GM18498 (cell line): ENCODE results near the gene MUC21.
"Not testable (repeated sequence)": the region's sequence is repeated elsewhere in the genome, so short reads cannot be mapped to it uniquely, and the experiment has no call there.

Experiments used
- ATAC-seq: cut with Tn5 transposase; IDR thresholded peaks from one replicate; pipeline ENCODE4 v1.9.1; 2021; ENCODE audit warnings: mild to moderate bottlenecking, moderate library complexity; ENCODE audit not compliant: unreplicated experiment

Gene MUC21

GRCh38 chr6:31005249-31006020 lies 21.9 kb downstream of the MUC21 start:
- ATAC-seq = no peak

GRCh38 chr6:31007694-31008093 lies 24.2 kb downstream of the MUC21 start:
- ATAC-seq = no peak

- ATAC-seq = no peak
These were observed 24.6 kb downstream of the MUC21 start for GRCh38 chr6:31008165-31008564.

- no peak for ATAC-seq
These were observed 26.2 kb downstream of the MUC21 start for GRCh38 chr6:31009731-31010130.

GRCh38 chr6:31010393-31011060 lies 27.0 kb downstream of the MUC21 start, which contains the start of gene MUC22:
Gene MUC22, plus strand, starts transcription at chr6:31010474. Its CDS starts 233 bp downstream, at chr6:31010707.
- no peak for ATAC-seq

GRCh38 chr6:31011153-31011552 lies 27.6 kb downstream of the MUC21 start:
- no peak for ATAC-seq

GRCh38 chr6:31016659-31017299 lies 33.3 kb downstream of the MUC21 start:
- no peak for ATAC-seq

GRCh38 chr6:31017436-31017835 lies 33.9 kb downstream of the MUC21 start:
- not testable (repeated sequence) for ATAC-seq

GRCh38 chr6:31020057-31020456 lies 36.5 kb downstream of the MUC21 start:
- ATAC-seq = no peak

- ATAC-seq = not testable (repeated sequence)
These were observed 37.2 kb downstream of the MUC21 start for GRCh38 chr6:31020631-31021255.

GRCh38 chr6:31021705-31022531 lies 38.4 kb downstream of the MUC21 start:
- not testable (repeated sequence) for ATAC-seq

- no peak for ATAC-seq
These were observed 42.1 kb downstream of the MUC21 start for GRCh38 chr6:31025595-31025994.

GRCh38 chr6:31031095-31031494 lies 47.6 kb downstream of the MUC21 start:
- no peak for ATAC-seq

GRCh38 chr6:31033075-31033474 lies 49.6 kb downstream of the MUC21 start:
- ATAC-seq = no peak

GRCh38 chr6:31035862-31036497 lies 52.5 kb downstream of the MUC21 start:
- ATAC-seq = no peak

- ATAC-seq = no peak
These were observed 53.7 kb downstream of the MUC21 start for GRCh38 chr6:31037169-31037568.

- no peak for ATAC-seq
These were observed 54.2 kb downstream of the MUC21 start for GRCh38 chr6:31037682-31038081.

- no peak for ATAC-seq
These were observed 55.0 kb downstream of the MUC21 start for GRCh38 chr6:31038559-31038958.
